Mesothelial cell of epicardium (in vitro differentiated cells): ENCODE data around the gene KL. TPM values are rescaled to one million over a fixed set of nuclear protein-coding genes. Genes with fewer than 3 reads are reported as not detected.

ENCODE experiments used
- DNase-seq, 2 experiments: peaks; one replicate each; pipeline ENCODE4 v3.0.0; 2021; ENCODE audit warnings: low spot score in 2 of 2; ENCODE audit not compliant: unreplicated experiment in 2 of 2
- H3K27ac Mint-ChIP-seq: 2 replicates; pipeline ENCODE4 v1.8.0; 2021; ENCODE audit warnings: mixed read lengths
- H3K27me3 Mint-ChIP-seq: 2 replicates; pipeline ENCODE4 v1.8.0; 2021; ENCODE audit warnings: low read depth, mixed read lengths
- H3K36me3 Mint-ChIP-seq: 2 replicates; pipeline ENCODE4 v1.8.0; 2021; ENCODE audit warnings: mixed read lengths
- H3K4me1 Mint-ChIP-seq: 2 replicates; pipeline ENCODE4 v1.8.0; 2021; ENCODE audit warnings: mixed read lengths
- H3K4me3 Mint-ChIP-seq: 2 replicates; pipeline ENCODE4 v1.8.0; 2021; ENCODE audit warnings: mild to moderate bottlenecking, moderate library complexity, mixed read lengths
- H3K9me3 Mint-ChIP-seq: 2 replicates; pipeline ENCODE4 v1.8.0; 2021; ENCODE audit warnings: mixed read lengths
- CTCF ChIP-seq: fragments of 200-600 bp; sonication (generic); IDR thresholded peaks from one replicate; pipeline ENCODE4 v1.5.0; 2021; ENCODE audit warnings: antibody characterized with exemption; ENCODE audit not compliant: unreplicated experiment
- total RNA-seq: library from RNA; stranded (reverse); gene quantifications from 3 replicates; pipeline ENCODE4 v1.2.1, GENCODE V29; 2021

KL gene
- total RNA-seq, 1 donor from 2014 or later, result 0.40 TPM

GRCh38 chr13:33073338-33073737 is 57.1 kb downstream of the KL start:
- no peak for TF ChIP-seq CTCF
- no peaks in the 10 kb centered on the region for H3K27me3 Mint-ChIP-seq
- DNase-seq, result no peak
- no peaks in the 10 kb centered on the region for H3K36me3 Mint-ChIP-seq
- H3K9me3 Mint-ChIP-seq, result no peaks in the 10 kb centered on the region
- no peak overlapping the region for H3K4me3 Mint-ChIP-seq
- no peaks in the 10 kb centered on the region for H3K4me1 Mint-ChIP-seq
- H3K27ac Mint-ChIP-seq, result no peak overlapping the region

GRCh38 chr13:33076001-33076992 is 60.1 kb downstream of the KL start:
- no peaks in the 10 kb centered on the region for H3K36me3 Mint-ChIP-seq
- no peak overlapping the region for H3K4me3 Mint-ChIP-seq
- DNase-seq, result no peak
- no peaks in the 10 kb centered on the region for H3K4me1 Mint-ChIP-seq
- no peaks in the 10 kb centered on the region for H3K27me3 Mint-ChIP-seq
- H3K27ac Mint-ChIP-seq, result no peak overlapping the region
- H3K9me3 Mint-ChIP-seq, result no peaks in the 10 kb centered on the region
- no peak for TF ChIP-seq CTCF

GRCh38 chr13:33078263-33078662 is 62.0 kb downstream of the KL start:
- no peak for TF ChIP-seq CTCF
- H3K27ac Mint-ChIP-seq, result no peak overlapping the region
- no peaks in the 10 kb centered on the region for H3K9me3 Mint-ChIP-seq

GRCh38 chr13:33079960-33080359 is 63.7 kb downstream of the KL start:
- H3K27ac Mint-ChIP-seq, result no peak overlapping the region
- no peaks in the 10 kb centered on the region for H3K36me3 Mint-ChIP-seq
- H3K4me1 Mint-ChIP-seq, result no peaks in the 10 kb centered on the region
- TF ChIP-seq CTCF, result no peak
- no peaks in the 10 kb centered on the region for H3K27me3 Mint-ChIP-seq
- no peak for DNase-seq
- H3K9me3 Mint-ChIP-seq, result peaks cover 3% of the 10 kb centered on the region
- no peak overlapping the region for H3K4me3 Mint-ChIP-seq

More at GRCh38 chr13:33078263-33078662, 62.0 kb downstream of the KL start:
- no peaks in the 10 kb centered on the region for H3K36me3 Mint-ChIP-seq
- DNase-seq, result no peak
- H3K4me3 Mint-ChIP-seq, result no peak overlapping the region
- H3K27me3 Mint-ChIP-seq, result no peaks in the 10 kb centered on the region
- no peaks in the 10 kb centered on the region for H3K4me1 Mint-ChIP-seq

- TF ChIP-seq CTCF, result no peak
- H3K9me3 Mint-ChIP-seq, result peaks cover 3% of the 10 kb centered on the region
- H3K4me1 Mint-ChIP-seq, result no peaks in the 10 kb centered on the region
- DNase-seq, result no peak
- no peak overlapping the region for H3K4me3 Mint-ChIP-seq
- no peak overlapping the region for H3K27ac Mint-ChIP-seq
- no peaks in the 10 kb centered on the region for H3K27me3 Mint-ChIP-seq
- no peaks in the 10 kb centered on the region for H3K36me3 Mint-ChIP-seq
These were observed 64.9 kb downstream of the KL start for GRCh38 chr13:33080972-33081590.
